Body of pancreas (tissue), 4 donors: Measurements from ENCODE around the gene GGA2.

Experiments used
- CTCF ChIP-seq, 7 experiments: fragments of 450-650 bp in 4 of 7; fragments of 200-600 bp in 3 of 7; sonication (generic) in 3 of 7; IDR thresholded peaks; one replicate each; pipeline ENCODE4 v1.5.1; 2016 to 2019; ENCODE audit warnings: antibody characterized with exemption in 7 of 7
- POLR2A ChIP-seq, 3 donors: fragments of 450-650 bp; IDR thresholded peaks; one replicate each; pipeline ENCODE4 v1.6.1; 2016; ENCODE audit warnings: antibody characterized with exemption in 3 of 3, mild to moderate bottlenecking in 2 of 3

DNA sequence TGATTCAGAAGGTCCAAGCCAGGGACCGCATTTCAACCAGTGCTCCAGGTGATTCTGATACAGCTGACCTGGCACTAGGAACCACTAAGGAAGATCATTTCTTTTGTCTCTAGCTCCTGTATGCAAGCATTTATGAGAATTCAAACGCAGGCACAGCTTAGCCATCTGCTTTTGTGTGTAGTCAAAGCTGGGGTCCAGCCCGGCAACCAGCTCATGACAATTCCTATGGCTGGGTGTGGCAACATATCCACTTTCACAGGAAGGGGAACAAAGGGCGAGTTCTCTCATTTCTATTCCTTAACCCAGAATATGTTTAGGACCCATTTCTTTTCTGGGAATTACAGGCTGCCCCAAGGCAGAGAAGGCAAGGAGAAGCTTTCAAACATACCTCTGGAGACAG, 30.0 kb downstream of the GGA2 start:
- no peak for TF ChIP-seq POLR2A (IDR thresholded peaks at IDR 0.05)
- TF ChIP-seq CTCF (IDR thresholded peaks at IDR 0.05), result no peak
